OCI-LY7 (cell line): ENCODE data around the gene TBC1D20. TPM values are rescaled to one million over a fixed set of nuclear protein-coding genes. Genes with fewer than 3 reads are reported as not detected.
"Not testable (repeated sequence)": the region's sequence is repeated elsewhere in the genome, so short reads cannot be mapped to it uniquely, and the experiment has no call there.

Source experiments
- BruUV-seq: library from RNA; stranded (reverse); fragments of 400-500 nt; replicated peaks from 2 replicates; lab custom pipeline; 2021; lab: Mats Ljungman, UMichigan
- CTCF ChIA-PET: fragments of 300-600 bp; sonication (Branson Sonifier 250); formaldehyde crosslinking; loops from one replicate; lab custom pipeline; 2022; ENCODE audit warnings: antibody characterized with exemption; ENCODE audit not compliant: unreplicated experiment; lab: Charles Lee
- POLR2A ChIA-PET: fragments of 300-600 bp; sonication (Branson Sonifier 250); formaldehyde crosslinking; loops from one replicate; lab custom pipeline; 2022; ENCODE audit warnings: antibody characterized with exemption; lab: Charles Lee
- DNase-seq: peaks from one replicate; pipeline ENCODE4 v3.0.0-alpha.2; 2015; ENCODE audit warnings: low spot score
- H2AFZ ChIP-seq: fragments of 200-600 bp; sonication (generic), shearing (Covaris generic); 2 replicates; pipeline ENCODE4 v1.6.1; 2014; ENCODE audit warnings: mild to moderate bottlenecking, antibody characterized with exemption, low read length, moderate library complexity
- H3K27ac ChIP-seq: fragments of 200-600 bp; sonication (generic); 2 replicates; pipeline ENCODE4 v1.5.1; 2014; ENCODE audit warnings: mixed run types, low read depth, mild to moderate bottlenecking, moderate library complexity, low read length, inconsistent platforms; ENCODE audit not compliant: poor library complexity, severe bottlenecking
- H3K36me3 ChIP-seq: fragments of 200-600 bp; sonication (generic); 2 replicates; pipeline ENCODE4 v1.6.1; 2014; ENCODE audit warnings: mild to moderate bottlenecking, antibody characterized with exemption, low read length, moderate library complexity, mixed read lengths; ENCODE audit not compliant: insufficient read depth
- H3K4me1 ChIP-seq: fragments of 200-600 bp; sonication (generic); 2 replicates; pipeline ENCODE4 v1.5.1; 2014; ENCODE audit warnings: mild to moderate bottlenecking, low read length; ENCODE audit not compliant: insufficient read depth, poor library complexity, severe bottlenecking
- H3K4me2 ChIP-seq: fragments of 200-600 bp; sonication (generic); 2 replicates; pipeline ENCODE4 v1.6.1; 2014; ENCODE audit warnings: mild to moderate bottlenecking, low read length
- H3K4me3 ChIP-seq: fragments of 200-600 bp; sonication (generic); 2 replicates; pipeline ENCODE4 v1.5.1; 2014; ENCODE audit warnings: mild to moderate bottlenecking, low read depth, low read length; ENCODE audit not compliant: poor library complexity, severe bottlenecking
- H3K79me2 ChIP-seq: fragments of 200-600 bp; sonication (generic); 2 replicates; pipeline ENCODE4 v1.6.1; 2016; ENCODE audit warnings: low read depth, mild to moderate bottlenecking, low read length, moderate library complexity, mixed read lengths; ENCODE audit not compliant: insufficient read depth
- H3K9me2 ChIP-seq: fragments of 200-600 bp; sonication (generic); 2 replicates; pipeline ENCODE4 v1.6.1; 2016; ENCODE audit warnings: mild to moderate bottlenecking, low read length, mixed read lengths; ENCODE audit not compliant: insufficient read depth
- H3K9me3 ChIP-seq: fragments of 200-600 bp; sonication (generic); 2 replicates; pipeline ENCODE4 v1.6.1; 2014; ENCODE audit warnings: mild to moderate bottlenecking, mixed run types, low read length, mixed read lengths
- H4K20me1 ChIP-seq: fragments of 200-600 bp; sonication (generic); 2 replicates; pipeline ENCODE4 v1.6.1; 2014; ENCODE audit warnings: mild to moderate bottlenecking, antibody characterized with exemption, low read length, moderate library complexity, mixed read lengths; ENCODE audit not compliant: insufficient read depth
- CTCF ChIP-seq: fragments of 200-600 bp; sonication (generic); conservative IDR thresholded peaks from 2 replicates; pipeline ENCODE4 v1.5.1; 2014; ENCODE audit warnings: mild to moderate bottlenecking, antibody characterized with exemption, low read length, moderate library complexity, mixed read lengths
- EZH2phosphoT487 ChIP-seq: fragments of 200-600 bp; sonication (generic); IDR thresholded peaks from 2 replicates; pipeline ENCODE4 v1.6.1; 2018; ENCODE audit warnings: low read depth, borderline replicate concordance, mild to moderate bottlenecking, mixed run types, antibody characterized with exemption, low read length, moderate library complexity, mixed read lengths
- intact Hi-C: fragments of 100-400 bp; cut with micrococcal nuclease; formaldehyde crosslinking; loops from one replicate; pipeline ENCODE4 v1.10.0; 2022; ENCODE audit not compliant: unreplicated experiment
- total RNA-seq, 2 experiments: library from RNA; depleted of rRNA in 1 of 2; stranded (reverse); fragments of >200 nt in 1 of 2; shearing (Covaris generic) in 1 of 2; gene quantifications; 2 replicates each; pipeline ENCODE4 v1.2.3, GENCODE V29; 2014 to 2022

The TBC1D20 gene
- total RNA-seq, 2 experiments from 2014 or later: 17.4 to 20.8 TPM

- intact Hi-C loops: no loop called here
- CTCF ChIA-PET: no interaction called here
- peaks cover 75% of the 10 kb centered on the region for H3K36me3 ChIP-seq
These were observed 66.1 kb downstream of the TBC1D20 start for GRCh38 chr20:396252-396618.

GRCh38 chr20:393296-393695 is 69.0 kb downstream of the TBC1D20 start:
- peaks cover 98% of the 10 kb centered on the region for H3K36me3 ChIP-seq
- H3K9me2 ChIP-seq, BruUV-seq, CTCF ChIA-PET, H3K9me3 ChIP-seq, H4K20me1 ChIP-seq, H3K4me1 ChIP-seq, H2AFZ ChIP-seq, intact Hi-C loops, DNase-seq, H3K27ac ChIP-seq, H3K4me3 ChIP-seq, H3K4me2 ChIP-seq, H3K79me2 ChIP-seq: not testable (repeated sequence)
- POLR2A ChIA-PET: interaction anchor here (0.7 to 1.4 kb wide), 4 partner anchors 9 to 210 kb away, joined by 3 to 4 read pairs (median 3); no protein-coding TSS in a partner anchor

More at GRCh38 chr20:396252-396618, 66.1 kb downstream of the TBC1D20 start:
- H4K20me1 ChIP-seq: no peaks in the 10 kb centered on the region
- no peak overlapping the region for H3K27ac ChIP-seq
- H3K4me2 ChIP-seq: no peak overlapping the region
- BruUV-seq: no TSS peak
- H3K9me3 ChIP-seq: no peaks in the 10 kb centered on the region
- H2AFZ ChIP-seq: no peak overlapping the region
- H3K4me3 ChIP-seq: no peak overlapping the region
- H3K4me1 ChIP-seq: peaks cover 13% of the 10 kb centered on the region
- TF ChIP-seq CTCF (no peak), EZH2phosphoT487 (no peak)
- DNase-seq: no peak
- no peaks in the 10 kb centered on the region for H3K79me2 ChIP-seq
- POLR2A ChIA-PET: interaction anchor here (0.5 kb wide), 1 partner anchor 11 kb away, joined by 3 read pairs; no protein-coding TSS in a partner anchor
- no peaks in the 10 kb centered on the region for H3K9me2 ChIP-seq

GRCh38 chr20:391041-391711 is 71.2 kb downstream of the TBC1D20 start:
- Histone ChIP-seq H3K4me2 (no peak overlapping the region), H4K20me1 (no peaks in the 10 kb centered on the region), H3K36me3 (peaks cover 98% of the 10 kb centered on the region), H3K4me3 (no peak overlapping the region), H3K79me2 (peaks cover 13% of the 10 kb centered on the region; the same call in 1 of the 2 replicates), H3K27ac (no peak overlapping the region), H3K9me3 (no peaks in the 10 kb centered on the region), H2AFZ (no peak overlapping the region), H3K4me1 (no peaks in the 10 kb centered on the region), H3K9me2 (no peaks in the 10 kb centered on the region)
- DNase-seq: no peak
- TF ChIP-seq EZH2phosphoT487 (no peak), CTCF (no peak)
- intact Hi-C loops: no loop called here
- ChIA-PET POLR2A (no interaction called here), CTCF (no interaction called here)
- BruUV-seq: no TSS peak
